NCI-H1048 (cell line): ENCODE measurements around the gene CCDC43.
"Not testable (repeated sequence)": the region's sequence is repeated elsewhere in the genome, so short reads cannot be mapped to it uniquely, and the experiment has no call there.

Experiments
- DNase-seq: peaks from one replicate; lab custom pipeline; 2025; lab: John Stamatoyannopoulos, UW

The CCDC43 gene, protein sequence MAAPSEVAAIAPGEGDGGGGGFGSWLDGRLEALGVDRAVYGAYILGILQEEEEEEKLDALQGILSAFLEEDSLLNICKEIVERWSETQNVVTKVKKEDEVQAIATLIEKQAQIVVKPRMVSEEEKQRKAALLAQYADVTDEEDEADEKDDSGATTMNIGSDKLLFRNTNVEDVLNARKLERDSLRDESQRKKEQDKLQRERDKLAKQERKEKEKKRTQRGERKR

GRCh38 chr17:44689477-44690217 lies at the start of gene CCDC43:
Gene CCDC43, minus strand, starts transcription at chr17:44689776. Its CDS starts 23 bp downstream, at chr17:44689753.
- peak; percentile 77 for DNase-seq

GRCh38 chr17:44738214-44738906 lies 48.8 kb upstream of the CCDC43 start:
- DNase-seq: no peak

GRCh38 chr17:44736551-44737240 lies 47.1 kb upstream of the CCDC43 start:
- DNase-seq: no peak

- no peak for DNase-seq
Observed at GRCh38 chr17:44734272-44734671, 44.7 kb upstream of the CCDC43 start.

GRCh38 chr17:44733753-44734152 lies 44.2 kb upstream of the CCDC43 start:
- DNase-seq: no peak

DNA sequence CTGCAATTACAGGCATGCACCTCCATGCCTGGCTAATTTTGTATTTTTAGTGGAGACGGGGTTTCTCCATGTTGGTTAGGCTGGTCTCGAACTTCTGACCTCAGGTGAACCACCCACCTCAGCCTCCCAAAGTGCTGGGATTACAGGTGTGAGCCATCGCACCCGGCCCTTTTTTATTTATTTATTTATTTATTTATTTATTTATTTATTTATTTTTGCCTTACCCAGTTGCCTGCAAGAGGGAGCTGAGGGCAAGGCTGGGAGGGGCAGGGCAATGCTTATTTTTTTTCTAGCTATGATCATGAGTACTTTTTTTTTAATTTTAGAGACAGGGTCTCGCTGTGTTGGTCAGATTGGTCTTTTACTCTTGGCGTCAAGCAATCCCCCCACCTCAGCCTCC lies 36.5 kb upstream of the CCDC43 start:
- DNase-seq: not testable (repeated sequence)

DNA sequence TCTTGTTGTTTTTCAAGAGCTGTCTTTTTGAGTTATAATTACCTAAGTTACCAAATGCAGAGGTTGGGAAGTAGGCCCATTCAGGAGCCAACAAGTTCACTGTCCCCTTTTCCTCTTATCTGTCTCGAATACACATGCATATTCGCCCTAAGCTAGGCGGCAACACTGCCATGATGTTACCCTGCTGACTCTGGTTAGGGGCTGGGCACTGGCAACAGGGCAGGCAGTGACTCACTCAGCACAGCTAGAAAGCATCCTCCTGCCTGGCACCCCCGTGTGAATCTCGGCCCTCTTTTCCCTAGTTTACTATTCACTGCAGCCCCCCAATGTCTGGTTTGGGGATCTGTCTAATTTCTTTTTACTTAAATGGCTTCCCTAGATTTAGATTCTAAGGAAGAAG lies 32.7 kb upstream of the CCDC43 start:
- no peak for DNase-seq

DNA sequence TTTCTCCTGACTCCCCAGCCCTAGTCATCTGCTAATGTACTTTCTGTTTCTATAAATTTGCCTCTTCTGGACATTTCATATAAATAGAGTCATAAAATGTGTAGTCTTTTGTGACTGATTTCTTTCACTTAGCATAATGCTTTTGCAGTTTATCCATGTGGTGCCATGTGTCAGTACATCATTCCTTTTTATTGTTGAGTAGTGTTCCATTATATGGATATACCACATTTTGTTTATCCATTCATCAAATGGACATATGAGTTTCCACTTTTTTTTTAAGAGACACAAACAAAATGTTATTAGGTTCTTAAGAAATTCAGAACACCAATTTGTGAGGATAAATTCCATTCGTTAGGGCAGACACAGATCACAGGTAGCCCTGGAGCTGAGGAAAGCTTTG lies 29.9 kb upstream of the CCDC43 start:
- no peak for DNase-seq

GRCh38 chr17:44708401-44709263 lies 19.1 kb upstream of the CCDC43 start, which contains the start of gene DBF4B:
Gene DBF4B, plus strand, starts transcription at chr17:44708665. Its CDS starts 156 bp downstream, at chr17:44708821.
- DNase-seq: peak; percentile 22

DNA sequence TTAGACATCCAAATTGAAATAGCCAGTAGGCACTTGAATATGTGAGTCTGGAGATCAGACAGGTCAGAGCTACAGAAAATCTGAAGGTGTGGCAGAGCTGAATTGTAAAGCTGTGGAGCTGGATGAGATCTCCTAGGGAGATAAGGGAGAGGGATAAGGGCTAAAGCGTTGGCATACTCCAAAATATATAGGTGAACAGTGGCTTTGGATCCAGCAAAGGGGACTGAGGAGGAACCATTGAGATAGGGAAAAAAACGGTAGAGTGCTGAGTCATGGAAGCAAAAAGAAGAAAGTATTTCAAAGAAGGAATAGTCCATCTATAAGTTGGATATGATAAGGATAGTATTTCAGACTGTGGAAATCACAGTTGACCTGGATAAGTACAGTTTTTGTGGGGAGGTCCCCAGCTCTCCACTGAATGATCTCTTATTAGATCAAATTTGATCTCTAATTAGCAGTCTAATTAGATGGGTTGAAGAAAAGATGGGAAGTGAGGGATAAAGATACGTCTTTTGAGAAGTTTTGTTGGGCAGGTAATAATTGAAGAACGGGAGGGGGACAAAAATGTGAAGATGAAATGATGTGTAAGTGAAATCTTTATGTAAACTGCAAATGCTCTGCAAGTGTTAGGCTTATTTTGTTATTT lies 18.3 kb upstream of the CCDC43 start:
- no peak for DNase-seq

DNA sequence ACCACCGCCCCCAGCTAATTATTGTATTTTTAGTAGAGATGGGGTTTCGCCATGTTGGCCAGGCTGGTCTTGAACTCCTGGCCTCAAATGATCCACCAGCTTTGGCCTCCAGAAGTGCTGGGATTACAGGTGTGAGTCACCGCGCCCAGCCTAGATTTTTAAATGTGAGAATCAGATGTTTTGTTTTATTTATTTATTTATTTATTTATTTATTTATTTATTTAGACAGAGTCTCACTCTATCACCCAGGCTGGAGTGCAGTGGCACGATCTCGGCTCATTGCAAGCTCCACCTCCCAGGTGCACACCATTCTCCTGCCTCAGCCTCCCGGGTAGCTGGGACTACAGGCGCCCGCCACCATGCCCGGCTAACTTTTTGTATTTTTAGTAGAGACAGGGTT lies 10.7 kb upstream of the CCDC43 start:
- not testable (repeated sequence) for DNase-seq

DNA sequence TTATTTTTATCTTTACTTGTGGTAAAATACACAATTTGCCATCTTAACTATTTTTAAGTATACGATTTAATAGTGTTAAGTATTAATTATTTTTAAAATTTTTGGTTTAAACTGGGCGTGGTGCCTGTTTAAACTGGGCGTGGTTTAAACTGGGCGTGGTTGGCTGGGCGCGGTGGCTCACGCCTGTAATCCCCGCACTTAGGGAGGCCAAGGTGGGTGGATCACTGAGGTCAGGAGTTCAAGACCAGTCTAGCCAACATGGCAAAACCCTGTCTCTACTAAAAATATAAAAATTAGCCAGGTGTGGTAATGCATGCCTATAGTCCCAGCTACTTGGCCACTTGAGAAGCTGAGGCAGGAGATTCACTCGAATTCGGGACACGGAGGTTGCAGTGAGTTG lies 4.0 kb upstream of the CCDC43 start:
- DNase-seq: no peak

- not testable (repeated sequence) for DNase-seq
Observed at GRCh38 chr17:44690746-44691306, 1.2 kb upstream of the CCDC43 start.

DNA sequence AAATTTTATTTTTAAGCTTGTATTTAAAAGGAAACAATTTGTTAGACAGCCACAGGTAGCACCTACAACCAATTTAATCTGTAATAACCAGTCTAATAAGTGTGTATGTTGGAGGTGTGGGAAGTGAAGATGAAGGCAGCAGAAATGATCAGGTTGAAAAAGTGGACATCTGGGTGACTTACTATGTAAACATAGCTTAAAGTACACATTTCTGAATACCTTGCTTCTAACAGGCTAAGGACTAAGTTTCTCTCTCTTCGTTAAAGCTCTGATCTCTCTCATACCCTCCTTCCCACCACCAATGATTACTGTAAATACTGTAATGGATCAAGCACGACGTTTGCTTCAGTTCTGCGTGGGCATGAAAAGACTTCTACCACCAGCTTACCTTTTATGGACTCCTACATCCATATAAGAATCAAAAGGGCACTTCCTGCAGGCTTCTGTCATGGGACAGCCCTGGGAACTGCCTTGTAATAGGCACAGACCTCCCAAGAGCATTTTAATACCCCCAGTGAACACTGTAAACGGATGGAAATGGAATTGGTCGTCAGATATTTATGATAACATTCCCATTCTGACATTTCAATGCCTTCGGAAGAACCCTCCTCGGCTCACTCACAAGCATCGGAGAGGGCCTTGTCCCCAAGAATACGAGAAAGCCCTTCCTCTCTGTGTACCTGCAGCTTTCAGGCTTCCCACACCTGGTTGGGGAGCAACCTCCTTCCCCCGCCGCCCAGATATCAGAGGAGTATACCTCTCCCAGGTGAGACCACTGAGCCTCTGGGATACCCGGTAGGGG lies 700 bp downstream of the CCDC43 start:
- no peak for DNase-seq

- DNase-seq: no peak
Observed at GRCh38 chr17:44688200-44688599, 1.4 kb downstream of the CCDC43 start.

DNA sequence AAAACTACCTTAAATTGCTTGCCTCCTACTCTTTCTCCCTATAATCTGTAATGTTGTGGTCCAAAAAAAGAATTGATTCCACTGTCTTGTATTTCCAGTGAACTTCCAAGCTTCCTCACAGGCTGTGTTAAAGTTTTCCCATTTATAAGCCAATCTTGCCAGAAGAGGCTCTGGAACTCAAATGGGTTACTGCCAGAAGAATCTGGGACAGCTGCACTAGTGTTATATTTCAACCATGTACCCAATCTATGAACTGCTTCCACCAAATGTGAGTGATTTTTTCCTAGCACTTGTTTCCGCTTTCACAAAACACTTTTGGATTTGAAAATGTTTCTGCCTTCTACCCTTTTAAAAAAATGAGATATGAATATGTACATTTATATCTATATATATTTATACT lies 1.8 kb downstream of the CCDC43 start:
- DNase-seq: no peak

- DNase-seq: not testable (repeated sequence)
Observed at GRCh38 chr17:44683303-44683702, 6.3 kb downstream of the CCDC43 start.

DNA sequence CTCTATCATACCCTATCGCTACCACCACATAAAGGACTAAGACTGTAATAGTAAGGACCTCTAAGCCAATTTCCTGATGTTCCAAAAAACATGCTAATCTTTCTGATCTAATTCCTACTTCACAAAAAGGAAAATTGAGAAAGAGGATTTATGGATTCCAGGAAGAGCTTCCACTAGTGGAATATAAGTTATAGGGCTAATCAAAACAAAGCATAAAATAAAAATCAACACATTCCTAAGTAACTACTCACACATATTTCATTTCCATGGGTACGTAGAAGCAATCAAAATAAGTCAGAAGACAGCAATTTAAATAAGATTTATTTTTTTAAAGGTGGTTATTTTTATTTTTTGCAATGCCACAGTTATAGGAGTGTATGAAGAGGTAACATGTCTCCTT lies 12.4 kb downstream of the CCDC43 start:
- no peak for DNase-seq

GRCh38 chr17:44673893-44674292 lies 15.7 kb downstream of the CCDC43 start:
- no peak for DNase-seq
